HepG2 (cell line): ENCODE results near the gene ECHS1. TPM values are rescaled to one million over a fixed set of nuclear protein-coding genes. Genes with fewer than 3 reads are reported as not detected.

Experiments used
- ARID3A ChIP-seq: IDR thresholded peaks from 2 replicates; pipeline ENCODE4 v1.6.1; 2012; ENCODE audit warnings: low read depth, low read length, improper control_type of control experiment
- ETS1 ChIP-seq: sonication (generic); formaldehyde crosslinking; IDR thresholded peaks from 2 replicates; pipeline ENCODE4 v1.4.0; 2020; ENCODE audit warnings: missing genetic modification reagents
- HIC2 ChIP-seq: sonication (generic); formaldehyde crosslinking; IDR thresholded peaks from 2 replicates; pipeline ENCODE4 v1.9.0; 2022; ENCODE audit warnings: low read depth, missing genetic modification reagents
- HMGA1 ChIP-seq: sonication (generic); formaldehyde crosslinking; conservative IDR thresholded peaks from 2 replicates; pipeline ENCODE4 v1.4.0; 2020; ENCODE audit warnings: missing genetic modification reagents
- KDM6A ChIP-seq: IDR thresholded peaks from 2 replicates; pipeline ENCODE4 v1.6.1; 2016; ENCODE audit warnings: low read depth
- MLLT10 ChIP-seq: sonication (generic); formaldehyde crosslinking; IDR thresholded peaks from 2 replicates; pipeline ENCODE4 v1.4.0; 2020; ENCODE audit warnings: missing genetic modification reagents
- MLXIP ChIP-seq: sonication (generic); formaldehyde crosslinking; IDR thresholded peaks from 2 replicates; pipeline ENCODE4 v1.9.0; 2021; ENCODE audit warnings: missing genetic modification reagents, borderline replicate concordance
- MXI1 ChIP-seq: IDR thresholded peaks from 3 replicates; pipeline ENCODE4 v1.6.1; 2012; ENCODE audit warnings: low read depth, low read length, inconsistent platforms, borderline replicate concordance
- NPAS2 ChIP-seq: sonication (generic); formaldehyde crosslinking; IDR thresholded peaks from 2 replicates; pipeline ENCODE4 v1.8.0; 2022; ENCODE audit warnings: mild to moderate bottlenecking, missing genetic modification reagents, borderline replicate concordance
- NR3C1 ChIP-seq: sonication (generic); formaldehyde crosslinking; IDR thresholded peaks from 2 replicates; pipeline ENCODE4 v1.4.0; 2020; ENCODE audit warnings: missing genetic modification reagents
- PITX1 ChIP-seq: sonication (generic); formaldehyde crosslinking; IDR thresholded peaks from 2 replicates; pipeline ENCODE4 v1.5.1; 2020; ENCODE audit warnings: mild to moderate bottlenecking, missing genetic modification reagents
- RARG ChIP-seq: sonication (generic); formaldehyde crosslinking; IDR thresholded peaks from 2 replicates; pipeline ENCODE4 v1.4.0; 2020; ENCODE audit warnings: low read depth, mild to moderate bottlenecking, missing genetic modification reagents
- SCMH1 ChIP-seq: sonication (generic); formaldehyde crosslinking; IDR thresholded peaks from 2 replicates; pipeline ENCODE4 v1.9.0; 2021; ENCODE audit warnings: missing genetic modification reagents, mild to moderate bottlenecking, borderline replicate concordance
- ZNF20 ChIP-seq: sonication (generic); formaldehyde crosslinking; IDR thresholded peaks from 2 replicates; pipeline ENCODE4 v1.4.0; 2020; ENCODE audit warnings: mild to moderate bottlenecking, moderate library complexity, missing genetic modification reagents
- ZNF337 ChIP-seq: sonication (generic); formaldehyde crosslinking; IDR thresholded peaks from 2 replicates; pipeline ENCODE4 v1.5.1; 2020; ENCODE audit warnings: missing genetic modification reagents, low read depth, mild to moderate bottlenecking, borderline replicate concordance
- ZNF34 ChIP-seq: sonication (generic); formaldehyde crosslinking; IDR thresholded peaks from 2 replicates; pipeline ENCODE4 v1.4.0; 2020; ENCODE audit warnings: mild to moderate bottlenecking, missing genetic modification reagents, borderline replicate concordance
- ZNF383 ChIP-seq: sonication (generic); formaldehyde crosslinking; IDR thresholded peaks from 2 replicates; pipeline ENCODE4 v1.4.0; 2020; ENCODE audit warnings: missing genetic modification reagents, mild to moderate bottlenecking, borderline replicate concordance
- ZNF660 ChIP-seq: sonication (generic); formaldehyde crosslinking; IDR thresholded peaks from 2 replicates; pipeline ENCODE4 v1.5.1; 2020; ENCODE audit warnings: mild to moderate bottlenecking, low read depth, missing genetic modification reagents, borderline replicate concordance
- ZNF891 ChIP-seq: sonication (generic); formaldehyde crosslinking; IDR thresholded peaks from 2 replicates; pipeline ENCODE4 v1.5.0; 2020; ENCODE audit warnings: mild to moderate bottlenecking, missing genetic modification reagents
- polyA plus RNA-seq, 8 experiments: library from polyadenylated mRNA; depleted of rRNA in 3 of 8; stranded (reverse) in 7 of 8; unstranded in 1 of 8; fragments of >200 nt; fragmentation: Illumina TruSeq in 4 of 8; extraction: Trizol in 4 of 8; gene quantifications; 2 replicates each; pipeline versions ENCODE4 v1.2.1 to v1.2.3, GENCODE V29; 2011 to 2016; ENCODE audit warnings: low read depth in 4 of 8, missing spikeins in 1 of 8, mixed read lengths in 1 of 8; ENCODE audit not compliant: insufficient read depth in 1 of 8
- total RNA-seq, 5 experiments: library from RNA; depleted of rRNA; stranded (reverse); fragments of >200 nt; fragmentation: Illumina TruSeq; extraction: Trizol; gene quantifications; 2 replicates each; pipeline ENCODE4 v1.2.3, GENCODE V29; 2016; ENCODE audit warnings: low read depth in 1 of 5
- TF ChIP-seq, protein P1 (sequence below): sonication (generic); formaldehyde crosslinking; IDR thresholded peaks from 2 replicates; pipeline ENCODE4 v1.8.1; 2023; ENCODE audit warnings: mild to moderate bottlenecking, missing genetic modification reagents, borderline replicate concordance

ECHS1 gene
- total and polyA plus RNA-seq, 2 of the 13 experiments (the other 11 are each of a cell fraction or from before 2014, with no cell fraction given) = 32.7 to 195 TPM

DNA sequence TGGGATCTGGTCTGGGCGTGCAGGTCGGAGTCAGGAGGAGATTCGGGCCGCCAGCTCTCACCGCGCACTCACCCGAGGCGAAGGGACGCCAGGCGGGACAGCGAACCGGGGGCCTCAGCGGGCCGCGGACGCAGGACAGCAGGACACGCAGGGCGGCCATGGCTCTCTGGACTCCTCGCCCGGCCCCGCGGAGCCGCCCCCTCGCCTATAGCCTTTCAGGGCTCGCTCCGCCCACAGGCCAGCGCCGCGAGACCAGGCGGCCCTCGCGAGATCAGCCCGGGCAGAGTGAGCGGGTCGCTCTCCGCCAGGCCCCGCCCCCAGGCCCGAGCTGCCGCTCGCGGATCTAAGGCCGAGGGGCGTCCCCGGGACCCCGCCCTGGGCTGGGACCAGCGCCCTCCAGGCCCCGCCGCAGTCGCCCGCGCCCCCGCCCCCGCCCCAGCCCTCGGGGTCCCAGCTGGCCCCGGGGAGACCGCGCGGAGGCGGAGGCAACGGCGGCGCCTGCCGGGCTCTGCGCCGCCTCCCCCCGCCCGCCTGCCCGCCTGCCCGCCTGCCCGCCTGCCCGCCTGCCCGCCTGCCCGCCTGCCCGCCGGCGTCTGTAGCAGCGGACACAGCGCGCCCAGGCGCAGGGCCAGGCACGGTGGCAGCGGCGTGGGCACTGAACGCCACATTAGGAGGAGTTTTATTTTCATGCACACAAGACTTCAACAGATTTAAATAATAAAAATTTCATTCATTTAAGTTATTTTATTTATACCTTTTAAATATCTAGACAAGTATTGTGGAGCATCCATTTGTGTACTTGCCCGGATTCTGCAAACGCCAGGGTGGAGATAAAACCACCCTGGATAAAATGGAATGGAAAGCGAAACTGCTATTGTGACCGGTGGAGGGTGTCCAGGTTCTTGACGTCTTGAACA lies at the start of gene ECHS1 (continued):
- no peak; the same call in 1 of the 2 replicates for TF ChIP-seq HIC2 (CRISPR knock-in tag)
- no peak for TF ChIP-seq ZNF660
- TF ChIP-seq ZNF891 (CRISPR knock-in tag) = no peak
- no peak; the same call in 1 of the 2 replicates for TF ChIP-seq ETS1 (CRISPR knock-in tag)
- peak; percentile 75; the same call in 2 of the 3 replicates for TF ChIP-seq MXI1
- no peak for TF ChIP-seq SCMH1
- no peak for TF ChIP-seq NPAS2 (CRISPR knock-in tag)
- no peak for TF ChIP-seq KDM6A (CRISPR knock-in tag)
- TF ChIP-seq PITX1 = no peak
- TF ChIP-seq MLLT10 (CRISPR knock-in tag) = no peak
- TF ChIP-seq ZNF383 (CRISPR knock-in tag) = no peak
- TF ChIP-seq ARID3A = no peak
- no peak for TF ChIP-seq ZNF20 (CRISPR knock-in tag)
- no peak for TF ChIP-seq HMGA1 (CRISPR knock-in tag)
- TF ChIP-seq, protein P1, sequence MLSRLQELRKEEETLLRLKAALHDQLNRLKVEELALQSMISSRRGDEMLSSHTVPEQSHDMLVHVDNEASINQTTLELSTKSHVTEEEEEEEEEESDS (CRISPR knock-in tag) = no peak
- no peak for TF ChIP-seq ZNF337
- TF ChIP-seq NR3C1 = no peak
- no peak for TF ChIP-seq ZNF34 (CRISPR knock-in tag)
- no peak for TF ChIP-seq RARG (CRISPR knock-in tag)
- no peak for TF ChIP-seq MLXIP
